Activated CD4-positive, alpha-beta memory T cell treated with anti-CD3 and anti-CD28 coated beads for 36 hours (primary cell): ENCODE measurements around the gene CLPTM1L. TPM values are rescaled to one million over a fixed set of nuclear protein-coding genes. Genes with fewer than 3 reads are reported as not detected.
A peak's percentile ranks its signal among the peaks of the same experiment; 100 is the strongest.

Experiments used
- CTCF ChIA-PET: fragments of 350-600 bp; sonication (Branson Sonifier 250); formaldehyde crosslinking; loops from one replicate; lab custom pipeline; 2021; ENCODE audit warnings: antibody characterized with exemption, inconsistent platforms; lab: Charles Lee
- POLR2A ChIA-PET: fragments of 350-600 bp; sonication (Branson Sonifier 250); formaldehyde crosslinking; loops from one replicate; lab custom pipeline; 2021; ENCODE audit warnings: antibody characterized with exemption; lab: Charles Lee
- DNase-seq: peaks from one replicate; pipeline ENCODE4 v3.0.0-alpha.2; 2020
- H3K27ac Mint-ChIP-seq: one replicate; pipeline ENCODE4 v1.8.0; 2021; ENCODE audit warnings: mixed read lengths
- H3K27me3 Mint-ChIP-seq: one replicate; pipeline ENCODE4 v1.8.0; 2021; ENCODE audit warnings: mixed read lengths
- H3K36me3 Mint-ChIP-seq: one replicate; pipeline ENCODE4 v1.8.0; 2021; ENCODE audit warnings: mixed read lengths
- H3K4me1 Mint-ChIP-seq: one replicate; pipeline ENCODE4 v1.8.0; 2021; ENCODE audit warnings: low read depth, mixed read lengths
- H3K4me3 Mint-ChIP-seq: one replicate; pipeline ENCODE4 v1.8.0; 2021; ENCODE audit warnings: mild to moderate bottlenecking, mixed read lengths
- H3K9me3 Mint-ChIP-seq: one replicate; pipeline ENCODE4 v1.8.0; 2021; ENCODE audit warnings: mixed read lengths
- intact Hi-C: fragments of 100-400 bp; cut with micrococcal nuclease; formaldehyde crosslinking; loops from one replicate; pipeline ENCODE4 v1.15.1; 2023
- total RNA-seq, 2 experiments: library from RNA; stranded (reverse); gene quantifications; one replicate each; pipeline ENCODE4 v1.2.3, GENCODE V29; 2021

Gene CLPTM1L
- total RNA-seq, 2 experiments from 2014 or later: 70.1 to 72.9 TPM

DNA sequence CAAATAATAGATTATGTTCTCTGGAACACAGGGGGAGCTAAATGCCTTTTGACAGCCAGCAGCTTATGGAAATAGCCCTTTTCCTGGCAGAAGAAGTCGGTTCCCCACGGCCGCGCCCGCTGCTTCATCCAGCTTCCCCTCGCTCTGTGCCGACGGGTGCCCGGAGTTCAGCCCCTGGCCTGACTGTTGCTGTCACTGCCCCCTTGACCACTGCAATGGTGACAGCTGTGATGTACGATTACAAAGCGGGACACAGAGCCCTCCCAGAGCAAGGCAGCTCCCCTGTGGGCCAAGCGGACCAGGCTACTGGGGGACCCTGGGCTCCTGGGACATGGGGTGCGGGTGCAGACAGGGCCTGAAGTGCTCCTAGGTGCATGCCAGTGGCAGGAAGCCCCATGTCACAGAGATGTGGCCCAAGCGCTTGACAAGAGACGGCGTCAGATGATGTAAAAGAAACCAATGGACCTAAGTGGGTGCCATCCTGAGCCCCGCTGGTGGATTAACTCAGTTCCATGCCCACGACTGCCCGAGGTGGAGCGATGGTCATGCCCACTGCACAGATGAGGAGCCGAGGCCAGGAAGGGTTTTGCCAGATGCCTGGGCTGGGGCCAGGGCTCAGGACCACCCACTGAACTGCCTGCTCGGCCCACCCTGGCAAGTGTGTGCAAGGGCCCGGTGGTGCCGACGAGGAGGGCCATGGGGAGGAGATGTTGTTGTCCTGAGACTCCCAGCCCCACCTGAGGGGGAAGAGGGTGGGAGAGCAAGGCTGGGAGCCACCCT lies 13.2 kb upstream of the CLPTM1L start:
- ChIA-PET POLR2A (no interaction called here), CTCF (no interaction called here)
- Mint-ChIP-seq H3K4me3 (no peak overlapping the region), H3K9me3 (no peaks in the 10 kb centered on the region), H3K27me3 (peaks cover 12% of the 10 kb centered on the region), H3K27ac (no peak overlapping the region), H3K4me1 (no peaks in the 10 kb centered on the region), H3K36me3 (no peaks in the 10 kb centered on the region)
- no peak for DNase-seq
- intact Hi-C loops: no loop called here

- Mint-ChIP-seq H3K27ac (no peak overlapping the region), H3K27me3 (peaks cover 10% of the 10 kb centered on the region), H3K36me3 (no peaks in the 10 kb centered on the region), H3K4me1 (no peaks in the 10 kb centered on the region), H3K4me3 (no peak overlapping the region), H3K9me3 (no peaks in the 10 kb centered on the region)
- ChIA-PET POLR2A (no interaction called here), CTCF (no interaction called here)
- intact Hi-C loops: no loop called here
- no peak for DNase-seq
Measured at GRCh38 chr5:1356873-1357787, 12.2 kb upstream of the CLPTM1L start.

- H3K4me1 Mint-ChIP-seq: no peaks in the 10 kb centered on the region
- DNase-seq: no peak
- H3K27ac Mint-ChIP-seq: no peak overlapping the region
- intact Hi-C loops: no loop called here
- no peaks in the 10 kb centered on the region for H3K36me3 Mint-ChIP-seq
- peaks cover 7% of the 10 kb centered on the region for H3K27me3 Mint-ChIP-seq
- POLR2A ChIA-PET: interaction anchor here (1.0 kb wide), 1 partner anchor 10 kb away, joined by 3 read pairs; no protein-coding TSS in a partner anchor
- no peak overlapping the region for H3K4me3 Mint-ChIP-seq
- no peaks in the 10 kb centered on the region for H3K9me3 Mint-ChIP-seq
- CTCF ChIA-PET: interaction anchor here (0.7 to 1.3 kb wide), 3 partner anchors 186 to 344 kb away, joined by 3 read pairs; no protein-coding TSS in a partner anchor
Measured at GRCh38 chr5:1354576-1354975, 9.7 kb upstream of the CLPTM1L start.

DNA sequence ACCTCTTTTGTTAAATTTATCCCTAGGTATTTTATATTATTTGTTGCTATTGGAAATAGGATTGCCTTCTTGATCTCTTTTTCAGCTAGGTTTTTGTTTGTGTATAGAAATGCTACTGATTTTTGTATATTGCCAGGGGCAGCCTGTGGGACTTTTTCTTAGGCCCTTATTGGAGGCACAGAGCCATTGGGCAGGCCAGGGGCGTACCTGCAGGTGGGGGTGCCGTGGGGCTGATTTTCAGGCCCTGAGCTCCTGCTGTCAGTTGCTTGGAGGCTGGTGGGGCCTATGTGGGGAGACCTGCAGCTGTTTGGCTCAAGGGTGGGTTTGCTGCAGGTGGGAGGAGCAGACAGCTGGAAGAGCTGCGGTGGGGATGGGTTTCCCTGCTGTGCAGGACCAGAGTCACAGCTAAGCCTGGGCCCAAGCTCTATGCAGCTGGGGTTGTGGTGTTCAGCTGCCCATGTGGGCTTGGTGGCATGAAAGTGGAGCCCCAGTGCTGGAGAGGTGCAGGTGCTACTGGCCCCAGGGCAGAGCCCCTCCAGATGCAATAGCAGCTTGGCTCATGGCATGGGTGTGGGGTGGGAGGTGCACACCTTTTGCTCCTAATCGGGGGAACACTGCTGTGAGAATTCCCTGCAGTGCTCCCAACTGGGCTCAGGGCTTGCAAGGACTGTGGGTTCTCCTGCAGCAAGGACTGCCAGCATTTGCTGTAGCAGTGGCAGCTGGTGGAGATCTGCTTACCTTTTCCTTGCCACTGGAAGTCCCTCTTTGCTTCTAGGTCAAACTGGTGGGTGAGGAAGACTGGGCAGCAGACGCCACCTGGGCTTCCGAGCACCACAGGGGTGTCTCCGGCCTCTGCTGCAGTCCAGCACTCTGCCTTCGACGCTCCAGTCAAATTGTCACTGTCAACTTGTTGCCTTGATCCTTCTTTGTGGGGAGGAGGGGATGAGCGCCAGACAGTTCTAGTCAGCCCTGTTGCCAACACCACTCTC lies 7.6 kb upstream of the CLPTM1L start:
- POLR2A ChIA-PET: no interaction called here
- H3K27me3 Mint-ChIP-seq: no peaks in the 10 kb centered on the region
- no peak for DNase-seq
- no peaks in the 10 kb centered on the region for H3K36me3 Mint-ChIP-seq
- no peak overlapping the region for H3K27ac Mint-ChIP-seq
- H3K4me3 Mint-ChIP-seq: no peak overlapping the region
- intact Hi-C loops: no loop called here
- H3K4me1 Mint-ChIP-seq: no peaks in the 10 kb centered on the region
- CTCF ChIA-PET: interaction anchor here (1.2 kb wide), 1 partner anchor 28 kb away, joined by 3 read pairs; no protein-coding TSS in a partner anchor
- no peaks in the 10 kb centered on the region for H3K9me3 Mint-ChIP-seq

DNA sequence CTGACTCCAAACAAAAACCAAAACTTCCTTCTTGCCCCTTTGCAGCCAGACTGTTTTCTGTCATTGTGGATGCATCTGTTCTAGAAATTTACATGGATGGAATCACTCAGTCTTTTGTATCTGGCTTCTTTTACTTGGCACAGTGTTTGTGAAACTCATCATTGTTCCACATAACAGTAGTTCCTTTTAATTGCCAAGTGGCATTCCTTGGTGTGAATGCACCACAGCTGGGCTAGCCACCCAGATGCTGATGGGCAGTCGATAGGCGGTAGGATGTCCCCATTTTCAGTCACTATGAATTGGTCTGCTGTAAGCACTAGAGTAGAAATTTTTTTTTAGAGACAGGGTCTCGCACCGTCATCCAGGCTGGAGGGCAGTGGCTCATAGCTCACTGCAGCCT lies 6.3 kb upstream of the CLPTM1L start:
- Mint-ChIP-seq H3K4me3 (no peak overlapping the region), H3K27me3 (no peaks in the 10 kb centered on the region), H3K27ac (no peak overlapping the region), H3K4me1 (peaks cover 4% of the 10 kb centered on the region), H3K36me3 (no peaks in the 10 kb centered on the region), H3K9me3 (no peaks in the 10 kb centered on the region)
- intact Hi-C loops: no loop called here
- ChIA-PET CTCF (interaction anchor here (1.2 kb wide), 1 partner anchor 29 kb away, joined by 3 read pairs; no protein-coding TSS in a partner anchor), POLR2A (no interaction called here)
- no peak for DNase-seq

- intact Hi-C loops: loop anchor here (10.0 kb wide), 1 partner anchor 54 kb away; the partner anchor contains the start of gene TERT
Measured at GRCh38 chr5:1349246-1349645, 4.3 kb upstream of the CLPTM1L start.

GRCh38 chr5:1348986-1349245 lies 4.0 kb upstream of the CLPTM1L start:
- ChIA-PET CTCF (no interaction called here), POLR2A (no interaction called here)
- Mint-ChIP-seq H3K36me3 (peaks cover 4% of the 10 kb centered on the region), H3K4me3 (no peak overlapping the region), H3K27ac (no peak overlapping the region), H3K4me1 (peaks cover 11% of the 10 kb centered on the region), H3K27me3 (no peaks in the 10 kb centered on the region), H3K9me3 (no peaks in the 10 kb centered on the region)
- intact Hi-C loops: loop anchor here (10.0 kb wide), 1 partner anchor 54 kb away; the partner anchor contains the start of gene TERT
- no peak for DNase-seq

More at GRCh38 chr5:1349246-1349645, 4.3 kb upstream of the CLPTM1L start:
- no peaks in the 10 kb centered on the region for H3K9me3 Mint-ChIP-seq
- CTCF ChIA-PET: no interaction called here
- POLR2A ChIA-PET: no interaction called here
- peaks cover under 1% of the 10 kb centered on the region for H3K36me3 Mint-ChIP-seq
- H3K4me3 Mint-ChIP-seq: no peak overlapping the region
- peaks cover 8% of the 10 kb centered on the region for H3K4me1 Mint-ChIP-seq
- no peak overlapping the region for H3K27ac Mint-ChIP-seq
- no peak for DNase-seq
- H3K27me3 Mint-ChIP-seq: no peaks in the 10 kb centered on the region

GRCh38 chr5:1347571-1347970 lies 2.7 kb upstream of the CLPTM1L start:
- intact Hi-C loops: loop anchor here (10.0 kb wide), 1 partner anchor 53 kb away; the partner anchor contains the start of gene TERT
- CTCF ChIA-PET: no interaction called here
- no peak for DNase-seq
- POLR2A ChIA-PET: no interaction called here
- H3K27ac Mint-ChIP-seq: no peak overlapping the region
- H3K27me3 Mint-ChIP-seq: no peaks in the 10 kb centered on the region
- no peak overlapping the region for H3K4me3 Mint-ChIP-seq
- H3K9me3 Mint-ChIP-seq: no peaks in the 10 kb centered on the region
- H3K36me3 Mint-ChIP-seq: peaks cover 11% of the 10 kb centered on the region
- H3K4me1 Mint-ChIP-seq: peaks cover 20% of the 10 kb centered on the region

GRCh38 chr5:1346627-1347440 lies 1.9 kb upstream of the CLPTM1L start:
- intact Hi-C loops: loop anchor here (10.0 kb wide), 1 partner anchor 52 kb away; the partner anchor contains the start of gene TERT
- CTCF ChIA-PET: no interaction called here
- no peak for DNase-seq
- no peaks in the 10 kb centered on the region for H3K9me3 Mint-ChIP-seq
- H3K4me3 Mint-ChIP-seq: peak overlapping the region; percentile 73
- H3K4me1 Mint-ChIP-seq: peaks cover 23% of the 10 kb centered on the region
- no peaks in the 10 kb centered on the region for H3K27me3 Mint-ChIP-seq
- POLR2A ChIA-PET: no interaction called here
- no peak overlapping the region for H3K27ac Mint-ChIP-seq
- H3K36me3 Mint-ChIP-seq: peaks cover 13% of the 10 kb centered on the region

- CTCF ChIA-PET: interaction anchor here (0.9 to 1.1 kb wide), 2 partner anchors 40 to 299 kb away, joined by 3 to 5 read pairs; no protein-coding TSS in a partner anchor
- peaks cover 25% of the 10 kb centered on the region for H3K4me1 Mint-ChIP-seq
- no peaks in the 10 kb centered on the region for H3K27me3 Mint-ChIP-seq
- peak overlapping the region; percentile 73 for H3K4me3 Mint-ChIP-seq
- intact Hi-C loops: loop anchor here (2.0 to 10.0 kb wide), 3 partner anchors 31 to 51 kb away; partner anchors contain the start of gene TERT
- POLR2A ChIA-PET: no interaction called here
- no peak for DNase-seq
- no peaks in the 10 kb centered on the region for H3K9me3 Mint-ChIP-seq
- no peak overlapping the region for H3K27ac Mint-ChIP-seq
- peaks cover 20% of the 10 kb centered on the region for H3K36me3 Mint-ChIP-seq
Measured at GRCh38 chr5:1345876-1346626, 1.2 kb upstream of the CLPTM1L start.
